GM18868 (cell line): Measurements from ENCODE around the gene TRAPPC3.

Experiments used
- ATAC-seq: cut with Tn5 transposase; IDR thresholded peaks from one replicate; pipeline ENCODE4 v1.9.1; 2021; ENCODE audit warnings: mild to moderate bottlenecking, moderate library complexity; ENCODE audit not compliant: unreplicated experiment

Gene TRAPPC3

GRCh38 chr1:36128126-36128904 is 21.0 kb downstream of the TRAPPC3 start:
- no peak for ATAC-seq

- ATAC-seq: no peak
These were observed 22.3 kb downstream of the TRAPPC3 start for GRCh38 chr1:36126797-36127500.

GRCh38 chr1:36126005-36126716 is 23.1 kb downstream of the TRAPPC3 start:
- ATAC-seq: no peak

- ATAC-seq: no peak
These were observed 23.9 kb downstream of the TRAPPC3 start, which contains the start of gene COL8A2 for GRCh38 chr1:36125129-36125991. TSS of gene COL8A2 (minus strand) at chr1:36125222. CDS start at chr1:36100242, 24,980 bp downstream.

- no peak for ATAC-seq
These were observed 24.7 kb downstream of the TRAPPC3 start for GRCh38 chr1:36124404-36125128.

GRCh38 chr1:36123356-36123755 is 25.9 kb downstream of the TRAPPC3 start:
- ATAC-seq: no peak

GRCh38 chr1:36122062-36123030 is 26.9 kb downstream of the TRAPPC3 start:
- ATAC-seq: no peak

DNA sequence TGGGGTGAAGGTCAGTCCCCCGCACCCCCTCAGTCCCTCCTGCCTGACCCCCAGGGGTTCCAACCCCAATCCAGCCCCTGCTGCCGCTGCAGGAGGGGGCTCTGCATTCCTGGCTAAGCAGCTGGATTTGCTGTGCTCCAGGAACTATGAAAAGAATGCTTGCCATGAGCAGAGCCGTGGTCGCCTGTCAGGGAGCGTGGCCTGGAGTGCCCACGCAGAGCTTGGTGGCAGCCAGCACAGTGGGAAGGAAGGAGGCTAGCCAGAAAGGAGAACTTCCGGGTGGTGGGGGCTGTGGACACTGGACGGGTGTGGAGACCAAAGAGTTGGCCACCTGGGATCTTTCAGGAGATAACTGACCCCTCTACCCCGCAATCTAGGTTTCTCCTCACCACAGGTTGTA is 29.8 kb downstream of the TRAPPC3 start:
- ATAC-seq: no peak

DNA sequence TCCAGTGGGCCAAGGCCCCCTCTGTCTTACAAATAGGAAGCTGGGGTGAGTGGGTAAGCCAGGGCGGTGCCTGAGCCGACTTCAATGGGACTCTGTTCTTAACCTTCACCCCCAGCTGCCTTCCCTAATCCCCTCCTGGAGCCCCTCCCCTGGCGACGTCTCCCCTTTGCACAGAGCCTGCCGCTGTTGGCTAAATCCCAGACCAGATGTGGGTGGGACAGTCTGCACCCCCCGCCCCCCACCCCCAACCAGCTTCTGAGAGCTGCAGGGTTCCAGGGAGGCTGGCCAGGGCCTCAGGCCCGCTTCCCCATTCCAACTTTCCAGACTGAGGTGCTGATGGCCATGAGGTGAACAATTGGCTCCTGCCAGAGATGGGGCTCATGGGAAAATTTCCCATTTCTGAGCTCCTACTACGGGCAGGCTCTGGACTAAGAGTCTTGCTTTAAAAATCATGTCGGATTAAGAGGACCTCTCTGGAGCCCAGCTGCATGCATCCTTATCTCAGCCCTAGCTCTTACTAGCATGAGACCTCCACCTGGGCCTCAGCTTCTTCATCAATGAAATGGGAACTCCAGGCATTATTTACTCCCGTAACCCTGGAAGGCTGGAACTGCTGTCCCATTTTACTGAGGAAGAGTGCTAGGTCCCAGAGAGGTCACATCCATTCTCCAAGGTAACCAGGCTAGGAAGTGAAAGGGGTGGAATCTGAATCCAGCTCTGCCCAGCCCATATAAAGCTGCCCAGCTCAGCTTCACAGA is 30.7 kb downstream of the TRAPPC3 start:
- no peak for ATAC-seq

DNA sequence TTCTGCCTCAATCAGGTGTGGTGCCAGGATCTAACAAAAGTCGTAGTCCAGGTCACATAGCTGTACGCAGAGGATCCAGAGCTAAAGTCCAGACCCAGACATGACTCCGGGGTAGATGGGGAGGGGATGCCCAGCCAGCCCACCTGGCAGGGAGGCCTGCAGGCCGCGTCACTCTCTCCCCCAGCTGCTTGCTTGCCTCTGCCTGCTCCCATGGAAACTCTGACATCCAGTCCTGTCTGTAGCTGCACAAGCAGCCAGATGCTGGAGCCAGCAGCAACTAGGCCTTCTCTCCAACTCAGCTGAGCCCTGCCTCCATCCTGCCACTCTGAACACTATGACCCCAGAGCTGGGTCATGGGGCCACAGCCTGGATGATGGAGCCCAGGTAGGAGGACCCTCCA is 32.4 kb downstream of the TRAPPC3 start:
- no peak for ATAC-seq

DNA sequence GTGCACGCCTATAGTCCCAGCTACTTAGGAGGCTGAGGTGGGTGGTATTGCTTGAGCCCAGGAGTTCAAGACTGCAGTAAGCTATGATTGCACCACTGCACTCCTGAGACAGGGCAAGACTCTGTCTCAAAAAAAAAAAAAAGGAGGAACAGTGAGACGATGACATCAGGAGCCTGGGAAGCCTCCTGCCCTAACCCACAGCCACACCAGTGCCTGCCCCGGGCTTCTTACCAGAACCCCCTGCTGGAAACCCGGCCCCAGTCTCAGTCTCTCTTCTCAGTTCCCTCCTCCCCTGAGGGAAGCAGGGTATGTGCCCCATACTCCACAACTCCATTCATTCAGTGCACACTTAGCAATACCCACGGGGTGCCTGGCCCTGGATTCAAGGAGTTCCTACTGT is 33.4 kb downstream of the TRAPPC3 start:
- no peak for ATAC-seq

GRCh38 chr1:36115200-36115669 is 34.1 kb downstream of the TRAPPC3 start:
- no peak for ATAC-seq

DNA sequence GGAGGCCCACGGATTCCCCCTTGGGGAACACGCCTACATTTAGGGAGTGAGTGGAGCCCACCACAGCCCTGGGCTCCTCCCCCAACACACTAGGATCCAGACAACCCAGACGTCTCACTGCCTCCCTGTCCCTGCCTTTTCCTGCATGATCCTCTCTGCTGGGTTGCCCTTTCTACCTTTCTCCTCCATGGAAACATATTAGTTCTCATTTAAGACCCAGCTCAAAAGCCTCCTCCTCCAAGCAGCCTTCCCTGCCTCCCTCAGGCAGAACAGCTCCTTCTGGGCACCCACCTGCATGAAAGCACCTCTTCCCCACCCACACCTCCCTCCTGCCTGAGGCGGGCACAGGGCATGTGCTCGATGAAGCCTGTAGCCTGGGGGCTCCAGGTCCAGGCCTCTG is 34.9 kb downstream of the TRAPPC3 start:
- ATAC-seq: no peak

DNA sequence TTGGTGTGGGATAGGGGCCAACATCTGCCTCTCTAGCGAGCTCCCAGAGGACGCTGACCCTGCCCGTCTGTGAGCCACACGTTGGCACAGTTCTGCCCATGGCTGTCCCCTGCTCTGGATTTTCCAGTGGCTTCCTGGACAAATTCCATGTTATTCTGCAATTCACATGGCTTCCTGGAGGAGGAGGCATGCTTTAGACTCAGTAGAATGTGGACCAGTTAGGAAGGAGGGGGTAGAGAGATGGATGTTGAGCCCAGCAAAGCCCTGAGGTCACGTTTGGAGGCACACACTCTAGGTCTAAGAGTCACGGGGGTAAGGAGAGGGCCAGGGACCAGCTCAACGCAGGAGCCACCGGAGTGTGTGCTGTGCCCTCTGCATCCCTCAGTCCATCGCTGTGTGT is 36.5 kb downstream of the TRAPPC3 start:
- no peak for ATAC-seq

DNA sequence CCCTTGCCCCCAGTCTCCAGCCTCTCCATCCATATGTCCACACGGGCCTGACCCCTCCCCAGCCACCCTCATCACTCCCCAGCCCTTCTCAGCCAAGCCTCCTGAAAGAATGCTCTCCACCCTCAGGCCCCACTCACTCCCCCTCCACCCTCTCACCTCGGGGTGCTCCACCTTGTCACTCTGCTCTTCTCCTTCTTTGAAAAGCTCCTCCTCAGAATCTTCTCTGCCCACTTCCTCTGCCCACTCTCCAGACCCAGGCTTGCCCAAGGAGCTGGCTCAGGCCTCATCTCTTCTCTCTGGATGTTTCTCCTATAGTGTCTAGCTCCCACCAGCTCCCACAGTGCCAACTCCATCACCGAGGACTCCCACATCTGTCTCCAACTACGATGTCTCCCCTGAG is 38.1 kb downstream of the TRAPPC3 start:
- no peak for ATAC-seq

DNA sequence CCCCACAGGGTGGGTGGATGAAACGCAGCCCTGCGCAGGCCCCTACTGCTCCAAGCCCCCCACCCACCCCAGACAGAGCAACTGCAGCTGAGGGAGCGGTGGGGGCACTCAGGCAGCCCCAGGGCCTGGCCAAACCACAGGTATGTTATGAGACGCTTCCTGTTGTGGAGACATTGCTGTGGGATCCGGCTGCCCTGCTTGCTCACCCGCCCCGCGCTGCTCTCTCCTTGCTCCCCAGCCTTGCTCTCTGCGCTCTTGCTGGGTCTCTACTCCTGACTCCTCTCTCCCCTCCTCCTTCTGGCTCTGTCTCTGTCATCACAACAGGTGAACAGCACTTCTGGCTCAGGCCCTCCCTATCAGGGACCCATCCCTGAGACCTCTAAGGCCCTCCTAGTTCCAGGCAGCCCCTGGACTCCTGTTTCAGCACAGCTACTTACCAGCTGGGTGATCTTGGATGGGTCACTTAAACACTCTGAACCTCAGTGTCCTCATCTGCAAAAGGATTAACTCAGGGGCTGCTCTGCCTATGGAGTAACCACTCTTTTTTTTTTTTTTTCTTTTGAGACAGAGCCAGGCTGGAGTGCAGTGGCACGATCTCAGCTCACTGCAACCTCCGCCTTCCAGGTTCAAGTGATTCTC is 40.1 kb downstream of the TRAPPC3 start:
- ATAC-seq: no peak

DNA sequence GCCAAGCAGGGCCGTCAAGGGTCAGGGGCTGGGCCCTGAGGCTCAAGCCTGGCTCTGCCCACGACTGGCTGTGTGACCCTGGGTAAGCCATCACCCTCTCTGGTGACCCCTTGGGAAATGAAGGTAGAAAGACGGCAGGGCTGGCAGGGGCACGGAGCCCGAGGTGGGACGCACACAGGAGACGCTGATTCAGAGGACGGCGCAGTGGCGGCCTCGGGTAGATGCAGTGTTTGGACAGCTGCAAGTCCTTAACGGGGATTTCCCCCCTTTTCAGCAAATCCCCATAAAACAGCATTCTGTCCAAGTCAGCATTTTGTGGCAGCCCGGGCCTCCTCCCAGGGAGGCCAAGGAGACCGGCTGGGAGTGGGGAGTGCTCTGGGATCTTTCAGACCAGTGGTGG is 41.0 kb downstream of the TRAPPC3 start:
- ATAC-seq: no peak

DNA sequence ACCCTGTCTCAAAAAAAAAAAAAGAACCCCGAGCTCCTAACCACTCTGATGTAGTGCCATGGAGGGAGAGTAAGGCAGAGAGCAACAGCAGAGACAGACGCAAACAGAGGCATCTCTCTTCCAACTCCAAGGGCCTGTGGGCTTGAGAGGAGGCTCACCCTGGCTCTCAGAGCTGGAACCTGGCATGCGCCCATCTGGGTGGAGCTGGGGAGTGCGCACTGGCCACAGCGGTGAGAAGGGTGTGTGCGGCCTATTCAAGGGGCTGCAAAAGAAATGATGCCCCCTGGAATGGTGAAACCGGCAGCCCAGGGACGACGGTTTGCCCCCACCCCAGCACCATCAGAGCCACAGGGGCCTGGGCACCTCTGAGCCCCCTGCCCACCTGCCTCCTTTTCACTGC is 41.9 kb downstream of the TRAPPC3 start:
- ATAC-seq: no peak
